Caco-2 (cell line): ENCODE data around the gene CFAP157. TPM values are rescaled to one million over a fixed set of nuclear protein-coding genes. Genes with fewer than 3 reads are reported as not detected.

Experiments
- BruUV-seq: library from RNA; stranded (reverse); fragments of 400-500 nt; replicated peaks from 2 replicates; lab custom pipeline; 2021; lab: Mats Ljungman, UMichigan
- CTCF ChIA-PET: fragments of 300-600 bp; sonication (Branson Sonifier 250); formaldehyde crosslinking; loops from one replicate; lab custom pipeline; 2022; ENCODE audit warnings: antibody characterized with exemption; lab: Charles Lee
- POLR2A ChIA-PET: fragments of 300-600 bp; sonication (Branson Sonifier 250); formaldehyde crosslinking; loops from one replicate; lab custom pipeline; 2022; ENCODE audit warnings: antibody characterized with exemption; lab: Charles Lee
- DNase-seq, 2 experiments: peaks; one replicate each; pipeline versions ENCODE4 v3.0.0 to v3.0.0-alpha.2; 2020 to 2022
- H3K27me3 ChIP-seq: replicated peaks from 2 replicates; pipeline ENCODE4 v1.6.0; 2011; ENCODE audit warnings: low read length; ENCODE audit not compliant: control insufficient read depth, insufficient read depth
- H3K36me3 ChIP-seq: 2 replicates; pipeline ENCODE4 v1.5.1; 2011; ENCODE audit warnings: low read length; ENCODE audit not compliant: control insufficient read depth, insufficient read depth
- H3K4me1 ChIP-seq: fragments of 250-450 bp; sonication (Bioruptor Pico); 2 replicates; pipeline ENCODE4 v1.5.1; 2020; ENCODE audit warnings: mild to moderate bottlenecking
- H3K4me3 ChIP-seq: 2 replicates; pipeline ENCODE4 v1.5.1; 2011; ENCODE audit warnings: low read depth, mild to moderate bottlenecking, control low read depth, low read length
- H3K9me3 ChIP-seq: fragments of 250-450 bp; sonication (Bioruptor Pico); 2 replicates; pipeline ENCODE4 v1.5.1; 2020; ENCODE audit warnings: mild to moderate bottlenecking, moderate library complexity
- H3K27ac Mint-ChIP-seq: one replicate; pipeline ENCODE4 v1.8.0; 2022; ENCODE audit warnings: mixed read lengths; ENCODE audit not compliant: unreplicated experiment
- H3K27me3 Mint-ChIP-seq: one replicate; pipeline ENCODE4 v1.8.0; 2022; ENCODE audit warnings: mixed read lengths; ENCODE audit not compliant: insufficient read depth, unreplicated experiment
- H3K36me3 Mint-ChIP-seq: one replicate; pipeline ENCODE4 v1.8.0; 2022; ENCODE audit warnings: mild to moderate bottlenecking, mixed read lengths; ENCODE audit not compliant: insufficient read depth, unreplicated experiment
- H3K4me1 Mint-ChIP-seq: one replicate; pipeline ENCODE4 v1.8.0; 2022; ENCODE audit warnings: low read depth, mixed read lengths; ENCODE audit not compliant: unreplicated experiment
- H3K4me3 Mint-ChIP-seq: one replicate; pipeline ENCODE4 v1.8.0; 2022; ENCODE audit warnings: mild to moderate bottlenecking, moderate library complexity, mixed read lengths; ENCODE audit not compliant: unreplicated experiment
- H3K9me3 Mint-ChIP-seq: one replicate; pipeline ENCODE4 v1.8.0; 2022; ENCODE audit warnings: mixed read lengths; ENCODE audit not compliant: unreplicated experiment
- intact Hi-C: fragments of 100-400 bp; cut with micrococcal nuclease; formaldehyde crosslinking; loops from one replicate; pipeline ENCODE4 v1.10.0; 2022; ENCODE audit not compliant: unreplicated experiment
- total RNA-seq: library from RNA; stranded (reverse); gene quantifications from 2 replicates; pipeline ENCODE4 v1.2.3, GENCODE V29; 2022
- TF ChIP-seq, protein P1 (sequence below), 2 experiments: fragments of 200-600 bp in 1 of 2; IDR thresholded peaks; 1 replicate in 1 of 2; 2 replicates in 1 of 2; pipeline versions ENCODE4 v1.5.1 to v1.8.0; 2011 to 2022; ENCODE audit warnings: antibody characterized with exemption in 1 of 2, control low read depth in 1 of 2, inconsistent platforms in 1 of 2, low read depth in 1 of 2, low read length in 1 of 2, mild to moderate bottlenecking in 1 of 2, moderate library complexity in 1 of 2; ENCODE audit not compliant: insufficient read depth in 1 of 2, severe bottlenecking in 1 of 2, unreplicated experiment in 1 of 2

CFAP157 gene
- total RNA-seq, 1 experiment from 2014 or later = not detected

- intact Hi-C loops = no loop called here
- H3K9me3 Mint-ChIP-seq = no peaks in the 10 kb centered on the region
- peak overlapping the region; percentile 45 for H3K4me3 Mint-ChIP-seq
- ChIA-PET POLR2A (no interaction called here), CTCF (interaction anchor here (0.6 to 1.3 kb wide), 2 partner anchors 34 to 191 kb away, joined by 4 to 11 read pairs; partner anchors contain the start of gene TOR2A)
- peaks cover 6% of the 10 kb centered on the region for H3K36me3 Mint-ChIP-seq
- TF ChIP-seq, protein P1, sequence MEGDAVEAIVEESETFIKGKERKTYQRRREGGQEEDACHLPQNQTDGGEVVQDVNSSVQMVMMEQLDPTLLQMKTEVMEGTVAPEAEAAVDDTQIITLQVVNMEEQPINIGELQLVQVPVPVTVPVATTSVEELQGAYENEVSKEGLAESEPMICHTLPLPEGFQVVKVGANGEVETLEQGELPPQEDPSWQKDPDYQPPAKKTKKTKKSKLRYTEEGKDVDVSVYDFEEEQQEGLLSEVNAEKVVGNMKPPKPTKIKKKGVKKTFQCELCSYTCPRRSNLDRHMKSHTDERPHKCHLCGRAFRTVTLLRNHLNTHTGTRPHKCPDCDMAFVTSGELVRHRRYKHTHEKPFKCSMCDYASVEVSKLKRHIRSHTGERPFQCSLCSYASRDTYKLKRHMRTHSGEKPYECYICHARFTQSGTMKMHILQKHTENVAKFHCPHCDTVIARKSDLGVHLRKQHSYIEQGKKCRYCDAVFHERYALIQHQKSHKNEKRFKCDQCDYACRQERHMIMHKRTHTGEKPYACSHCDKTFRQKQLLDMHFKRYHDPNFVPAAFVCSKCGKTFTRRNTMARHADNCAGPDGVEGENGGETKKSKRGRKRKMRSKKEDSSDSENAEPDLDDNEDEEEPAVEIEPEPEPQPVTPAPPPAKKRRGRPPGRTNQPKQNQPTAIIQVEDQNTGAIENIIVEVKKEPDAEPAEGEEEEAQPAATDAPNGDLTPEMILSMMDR (IDR thresholded peaks at IDR 0.05; ENCODE audit: insufficient read depth in 1 of 2, low read depth in 1 of 2, low read length in 1 of 2, severe bottlenecking in 1 of 2, unreplicated experiment in 1 of 2) = no peak
- H3K4me3 ChIP-seq = no peak overlapping the region
- H3K4me1 ChIP-seq = no peaks in the 10 kb centered on the region
- no peaks in the 10 kb centered on the region for H3K36me3 ChIP-seq
- no TSS peak for BruUV-seq
- DNase-seq = no peak
- H3K9me3 ChIP-seq = no peaks in the 10 kb centered on the region
- no peaks in the 10 kb centered on the region for H3K27me3 Mint-ChIP-seq
- H3K27me3 ChIP-seq = no peaks in the 10 kb centered on the region
- H3K4me1 Mint-ChIP-seq = no peaks in the 10 kb centered on the region
- no peak overlapping the region for H3K27ac Mint-ChIP-seq
Measured at GRCh38 chr9:127700594-127701255, 6.1 kb upstream of the CFAP157 start.

GRCh38 chr9:127703289-127703946 lies 3.4 kb upstream of the CFAP157 start:
- Mint-ChIP-seq H3K4me3 (no peak overlapping the region), H3K9me3 (peaks cover 3% of the 10 kb centered on the region), H3K4me1 (no peaks in the 10 kb centered on the region), H3K27ac (no peak overlapping the region), H3K27me3 (no peaks in the 10 kb centered on the region), H3K36me3 (peaks cover 6% of the 10 kb centered on the region)
- H3K4me3 ChIP-seq = no peak overlapping the region
- ChIA-PET CTCF (interaction anchor here (1.5 kb wide), 1 partner anchor 32 kb away, joined by 6 read pairs; the partner anchor contains the start of gene TOR2A), POLR2A (no interaction called here)
- no peaks in the 10 kb centered on the region for H3K4me1 ChIP-seq
- H3K9me3 ChIP-seq = no peaks in the 10 kb centered on the region
- no peaks in the 10 kb centered on the region for H3K36me3 ChIP-seq
- intact Hi-C loops = no loop called here
- H3K27me3 ChIP-seq = no peaks in the 10 kb centered on the region
- BruUV-seq = no TSS peak
- TF ChIP-seq, protein P1 (IDR thresholded peaks at IDR 0.05; ENCODE audit: insufficient read depth in 1 of 2, low read depth in 1 of 2, low read length in 1 of 2, severe bottlenecking in 1 of 2, unreplicated experiment in 1 of 2) = no peak
- DNase-seq = no peak

- H3K4me3 Mint-ChIP-seq = no peak overlapping the region
- H3K4me1 ChIP-seq = no peaks in the 10 kb centered on the region
- no peaks in the 10 kb centered on the region for H3K9me3 ChIP-seq
- H3K27me3 ChIP-seq = no peaks in the 10 kb centered on the region
- BruUV-seq = no TSS peak
- no peaks in the 10 kb centered on the region for H3K4me1 Mint-ChIP-seq
- peaks cover 9% of the 10 kb centered on the region for H3K9me3 Mint-ChIP-seq
- H3K4me3 ChIP-seq = no peak overlapping the region
- H3K27ac Mint-ChIP-seq = no peak overlapping the region
- POLR2A ChIA-PET = no interaction called here
- DNase-seq = no peak
- CTCF ChIA-PET = interaction anchor here (0.6 to 0.8 kb wide), 2 partner anchors 29 to 217 kb away, joined by 3 read pairs; partner anchors contain the start of gene TOR2A
- TF ChIP-seq, protein P1 (IDR thresholded peaks at IDR 0.05; ENCODE audit: insufficient read depth in 1 of 2, low read depth in 1 of 2, low read length in 1 of 2, severe bottlenecking in 1 of 2, unreplicated experiment in 1 of 2) = no peak
- H3K36me3 Mint-ChIP-seq = no peaks in the 10 kb centered on the region
- H3K27me3 Mint-ChIP-seq = no peaks in the 10 kb centered on the region
- H3K36me3 ChIP-seq = no peaks in the 10 kb centered on the region
- intact Hi-C loops = no loop called here
Measured at GRCh38 chr9:127705577-127706379, 1.0 kb upstream of the CFAP157 start.
